HepG2 (cell line): ENCODE measurements around the gene RARA. TPM values are rescaled to one million over a fixed set of nuclear protein-coding genes. Genes with fewer than 3 reads are reported as not detected.

Experiments
- AGO1 ChIP-seq: fragments of 200-400 bp; formaldehyde crosslinking; IDR thresholded peaks from 2 replicates; pipeline ENCODE4 v1.6.1; 2017; ENCODE audit warnings: mild to moderate bottlenecking, low read depth, low read length, moderate library complexity; ENCODE audit not compliant: poor library complexity, severe bottlenecking
- ARID4A ChIP-seq: sonication (generic); formaldehyde crosslinking; IDR thresholded peaks from 2 replicates; pipeline ENCODE4 v1.5.0; 2020; ENCODE audit warnings: mild to moderate bottlenecking, missing genetic modification reagents, borderline replicate concordance
- ATF1 ChIP-seq: IDR thresholded peaks from 2 replicates; pipeline ENCODE4 v1.6.1; 2016; ENCODE audit warnings: mild to moderate bottlenecking, control low read depth
- E2F1 ChIP-seq: sonication (generic); formaldehyde crosslinking; IDR thresholded peaks from 2 replicates; pipeline ENCODE4 v1.5.0; 2020; ENCODE audit warnings: missing genetic modification reagents
- JUND ChIP-seq: sonication (generic); formaldehyde crosslinking; IDR thresholded peaks from 2 replicates; pipeline ENCODE4 v1.8.0; 2022; ENCODE audit warnings: mild to moderate bottlenecking, missing genetic modification reagents
- KDM2A ChIP-seq: sonication (generic); formaldehyde crosslinking; IDR thresholded peaks from 2 replicates; pipeline ENCODE4 v1.4.0; 2020; ENCODE audit warnings: low read depth, missing genetic modification reagents, borderline replicate concordance
- KDM4B ChIP-seq: sonication (generic); formaldehyde crosslinking; IDR thresholded peaks from 2 replicates; pipeline ENCODE4 v1.4.0; 2020; ENCODE audit warnings: missing genetic modification reagents
- NCOA2 ChIP-seq: sonication (generic); formaldehyde crosslinking; IDR thresholded peaks from 2 replicates; pipeline ENCODE4 v1.8.0; 2022; ENCODE audit warnings: inconsistent platforms
- PITX1 ChIP-seq: sonication (generic); formaldehyde crosslinking; IDR thresholded peaks from 2 replicates; pipeline ENCODE4 v1.5.1; 2020; ENCODE audit warnings: mild to moderate bottlenecking, missing genetic modification reagents
- SMARCE1 ChIP-seq: fragments of 450-650 bp; IDR thresholded peaks from 2 replicates; pipeline ENCODE4 v1.6.1; 2017; ENCODE audit warnings: borderline replicate concordance
- SP5 ChIP-seq: IDR thresholded peaks from 2 replicates; pipeline ENCODE4 v1.6.1; 2016; ENCODE audit warnings: low read depth, borderline replicate concordance
- TCF7 ChIP-seq: sonication (generic); IDR thresholded peaks from 2 replicates; pipeline ENCODE4 v1.6.1; 2016; ENCODE audit warnings: antibody characterized with exemption, low read depth
- UBTF ChIP-seq: sonication (generic); formaldehyde crosslinking; IDR thresholded peaks from 2 replicates; pipeline ENCODE4 v1.4.0; 2020; ENCODE audit warnings: mild to moderate bottlenecking, missing genetic modification reagents
- ZGPAT ChIP-seq: IDR thresholded peaks from 2 replicates; pipeline ENCODE4 v1.6.1; 2016; ENCODE audit warnings: mild to moderate bottlenecking
- ZNF335 ChIP-seq: sonication (generic); formaldehyde crosslinking; IDR thresholded peaks from 2 replicates; pipeline ENCODE4 v1.4.0; 2020; ENCODE audit warnings: missing genetic modification reagents
- ZNF431 ChIP-seq: sonication (generic); formaldehyde crosslinking; IDR thresholded peaks from 2 replicates; pipeline ENCODE4 v1.9.0; 2022; ENCODE audit warnings: missing genetic modification reagents, low read depth, mild to moderate bottlenecking, borderline replicate concordance
- ZNF746 ChIP-seq: sonication (generic); formaldehyde crosslinking; IDR thresholded peaks from 2 replicates; pipeline ENCODE4 v1.8.0; 2022; ENCODE audit warnings: mild to moderate bottlenecking, missing genetic modification reagents
- ZNF788 ChIP-seq: sonication (generic); formaldehyde crosslinking; IDR thresholded peaks from 2 replicates; pipeline ENCODE4 v1.5.0; 2020; ENCODE audit warnings: mild to moderate bottlenecking, missing genetic modification reagents, borderline replicate concordance
- ZNF83 ChIP-seq: sonication (generic); formaldehyde crosslinking; IDR thresholded peaks from 2 replicates; pipeline ENCODE4 v1.4.0; 2020; ENCODE audit warnings: missing genetic modification reagents, mild to moderate bottlenecking, borderline replicate concordance
- ZNF841 ChIP-seq: sonication (generic); formaldehyde crosslinking; IDR thresholded peaks from 2 replicates; pipeline ENCODE4 v1.8.1; 2023; ENCODE audit warnings: missing genetic modification reagents, borderline replicate concordance
- polyA plus RNA-seq, 8 experiments: library from polyadenylated mRNA; depleted of rRNA in 3 of 8; stranded (reverse) in 7 of 8; unstranded in 1 of 8; fragments of >200 nt; fragmentation: Illumina TruSeq in 4 of 8; extraction: Trizol in 4 of 8; gene quantifications; 2 replicates each; pipeline versions ENCODE4 v1.2.1 to v1.2.3, GENCODE V29; 2011 to 2016; ENCODE audit warnings: low read depth in 4 of 8, missing spikeins in 1 of 8, mixed read lengths in 1 of 8; ENCODE audit not compliant: insufficient read depth in 1 of 8
- total RNA-seq, 5 experiments: library from RNA; depleted of rRNA; stranded (reverse); fragments of >200 nt; fragmentation: Illumina TruSeq; extraction: Trizol; gene quantifications; 2 replicates each; pipeline ENCODE4 v1.2.3, GENCODE V29; 2016; ENCODE audit warnings: low read depth in 1 of 5

RARA gene
- total and polyA plus RNA-seq, 2 of the 13 experiments (the other 11 are each of a cell fraction or from before 2014, with no cell fraction given), result 6.4 to 8.6 TPM

- TF ChIP-seq UBTF (CRISPR knock-in tag) (0 out of 2 replicates have a peak, but pooled peaks have one; percentile 28), NCOA2 (CRISPR knock-in tag) (no peak; the same call in 1 of the 2 replicates), JUND (CRISPR knock-in tag) (no peak), SP5 (CRISPR knock-in tag) (peak; percentile 37; the same call in 1 of the 2 replicates), ZNF335 (CRISPR knock-in tag) (no peak), KDM4B (peak; percentile 73; the same call in 1 of the 2 replicates), ATF1 (CRISPR knock-in tag) (no peak), SMARCE1 (no peak), ZNF431 (no peak), ZNF746 (no peak), ARID4A (CRISPR knock-in tag) (peak; percentile 57; the same call in 1 of the 2 replicates), PITX1 (CRISPR knock-in tag) (0 out of 2 replicates have a peak, but pooled peaks have one; percentile 19), ZNF788 (CRISPR knock-in tag) (peak; percentile 49; the same call in 1 of the 2 replicates), ZNF83 (no peak), E2F1 (CRISPR knock-in tag) (no peak), TCF7 (no peak), ZGPAT (CRISPR knock-in tag) (no peak; the same call in 1 of the 2 replicates), ZNF841 (no peak), AGO1 (no peak), KDM2A (peak; percentile 86; the same call in 1 of the 2 replicates)
Measured at GRCh38 chr17:40355123-40355803, 46.3 kb downstream of the RARA start (continued).
